ENCODE measurements around the gene FRMD4B.
A peak's percentile ranks its signal among the peaks of the same experiment; 100 is the strongest.

Gene FRMD4B

DNA sequence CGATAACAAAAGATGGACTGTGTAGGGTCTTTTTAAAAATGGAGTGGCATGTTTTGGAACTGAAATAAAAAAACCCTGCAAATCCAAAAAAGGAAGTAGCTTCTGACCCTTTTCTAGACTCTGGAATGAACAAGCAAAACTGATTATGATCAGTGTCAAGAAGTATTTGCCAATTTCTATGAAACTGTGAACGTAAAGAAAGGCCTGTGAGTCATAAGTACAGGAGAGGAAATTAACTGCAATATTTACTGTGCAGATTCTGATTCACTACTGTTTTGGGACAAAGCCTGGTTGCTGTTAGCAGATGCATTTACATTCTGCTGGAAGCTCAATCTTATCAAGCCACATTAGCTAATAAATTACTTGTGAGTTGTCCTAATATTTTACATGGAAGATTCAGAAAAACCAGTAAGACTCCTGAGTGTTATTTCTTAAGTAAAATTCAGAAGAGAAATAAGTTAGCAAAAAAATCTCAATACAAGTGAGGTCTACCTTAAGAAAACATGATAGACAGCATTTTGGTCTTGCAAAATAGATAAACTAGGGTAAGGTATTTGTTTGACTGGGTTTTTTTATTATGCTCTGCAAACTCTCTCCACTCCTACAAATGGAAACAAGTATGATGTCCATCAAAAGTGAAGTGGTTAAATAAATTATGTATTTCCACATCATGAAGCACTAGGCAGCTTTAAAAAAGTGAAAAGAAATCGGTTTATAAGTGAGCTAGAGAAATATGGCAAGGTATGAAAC, 173.3 kb downstream of the FRMD4B start:
- H3K4me3 ChIP-seq (ENCODE audit: control insufficient read depth, low read depth, low read length): no peak overlapping the region
- peak; percentile 27 for DNase-seq (ENCODE audit: low read depth)
- TF ChIP-seq, protein P1, sequence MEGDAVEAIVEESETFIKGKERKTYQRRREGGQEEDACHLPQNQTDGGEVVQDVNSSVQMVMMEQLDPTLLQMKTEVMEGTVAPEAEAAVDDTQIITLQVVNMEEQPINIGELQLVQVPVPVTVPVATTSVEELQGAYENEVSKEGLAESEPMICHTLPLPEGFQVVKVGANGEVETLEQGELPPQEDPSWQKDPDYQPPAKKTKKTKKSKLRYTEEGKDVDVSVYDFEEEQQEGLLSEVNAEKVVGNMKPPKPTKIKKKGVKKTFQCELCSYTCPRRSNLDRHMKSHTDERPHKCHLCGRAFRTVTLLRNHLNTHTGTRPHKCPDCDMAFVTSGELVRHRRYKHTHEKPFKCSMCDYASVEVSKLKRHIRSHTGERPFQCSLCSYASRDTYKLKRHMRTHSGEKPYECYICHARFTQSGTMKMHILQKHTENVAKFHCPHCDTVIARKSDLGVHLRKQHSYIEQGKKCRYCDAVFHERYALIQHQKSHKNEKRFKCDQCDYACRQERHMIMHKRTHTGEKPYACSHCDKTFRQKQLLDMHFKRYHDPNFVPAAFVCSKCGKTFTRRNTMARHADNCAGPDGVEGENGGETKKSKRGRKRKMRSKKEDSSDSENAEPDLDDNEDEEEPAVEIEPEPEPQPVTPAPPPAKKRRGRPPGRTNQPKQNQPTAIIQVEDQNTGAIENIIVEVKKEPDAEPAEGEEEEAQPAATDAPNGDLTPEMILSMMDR (IDR thresholded peaks at IDR 0.05; ENCODE audit: control insufficient read depth, insufficient read depth, low read depth, low read length, missing control alignments): no peak

- no peak overlapping the region for H3K4me3 ChIP-seq (ENCODE audit: control insufficient read depth, low read depth, low read length)
- no peak for DNase-seq (ENCODE audit: low read depth)
- TF ChIP-seq, protein P1 (IDR thresholded peaks at IDR 0.05; ENCODE audit: control insufficient read depth, insufficient read depth, low read depth, low read length, missing control alignments): no peak
Measured at GRCh38 chr3:69210068-69210730, 175.7 kb downstream of the FRMD4B start.

- no peak overlapping the region for H3K4me3 ChIP-seq (ENCODE audit: control insufficient read depth, low read depth, low read length)
- DNase-seq (ENCODE audit: low read depth): no peak
- TF ChIP-seq, protein P1 (IDR thresholded peaks at IDR 0.05; ENCODE audit: control insufficient read depth, insufficient read depth, low read depth, low read length, missing control alignments): no peak
Measured at GRCh38 chr3:69209413-69209812, 176.5 kb downstream of the FRMD4B start.

DNA sequence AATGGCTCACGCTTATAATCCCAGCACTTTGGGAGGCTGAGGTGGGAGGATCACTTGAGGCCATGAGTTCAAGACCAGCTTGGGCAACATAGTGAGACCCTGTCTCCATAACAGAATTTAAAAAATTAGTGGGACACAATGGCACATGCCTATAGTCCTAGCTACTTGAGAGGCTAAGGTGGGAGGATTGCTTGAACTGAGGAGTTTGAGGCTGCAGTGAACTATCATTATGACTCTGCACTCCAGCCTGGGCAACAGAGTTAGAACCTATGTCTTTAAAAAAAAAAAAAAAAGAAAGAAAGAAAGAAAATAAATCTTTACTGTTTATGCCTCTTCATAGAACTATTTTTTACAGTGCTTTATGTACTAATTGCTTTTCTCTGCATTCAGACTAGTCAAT, 178.9 kb downstream of the FRMD4B start:
- no peak for DNase-seq (ENCODE audit: low read depth)
- H3K4me3 ChIP-seq (ENCODE audit: control insufficient read depth, low read depth, low read length): no peak overlapping the region
- TF ChIP-seq, protein P1 (IDR thresholded peaks at IDR 0.05; ENCODE audit: control insufficient read depth, insufficient read depth, low read depth, low read length, missing control alignments): no peak

- H3K4me3 ChIP-seq (ENCODE audit: control insufficient read depth, low read depth, low read length): no peak overlapping the region
- no peak for DNase-seq (ENCODE audit: low read depth)
- TF ChIP-seq, protein P1 (IDR thresholded peaks at IDR 0.05; ENCODE audit: control insufficient read depth, insufficient read depth, low read depth, low read length, missing control alignments): no peak
Measured at GRCh38 chr3:69205385-69205784, 180.5 kb downstream of the FRMD4B start.

GRCh38 chr3:69204315-69204957, 181.5 kb downstream of the FRMD4B start:
- H3K4me3 ChIP-seq (ENCODE audit: control insufficient read depth, low read depth, low read length): no peak overlapping the region
- TF ChIP-seq, protein P1 (IDR thresholded peaks at IDR 0.05; ENCODE audit: control insufficient read depth, insufficient read depth, low read depth, low read length, missing control alignments): no peak
- no peak for DNase-seq (ENCODE audit: low read depth)
